ENCODE measurements around the gene ALLC.

The ALLC gene

GRCh38 chr2:3683748-3684454, 25.9 kb downstream of the ALLC start:
- Histone ChIP-seq H3K9me3 (ENCODE audit: control insufficient read depth, insufficient read depth, low read length) (no peaks in the 10 kb centered on the region), H3K36me3 (ENCODE audit: control insufficient read depth, insufficient read depth, low read length) (no peaks in the 10 kb centered on the region), H3K4me3 (ENCODE audit: low read depth, low read length) (no peak overlapping the region), H3K27me3 (ENCODE audit: control insufficient read depth, insufficient read depth, low read length) (no peaks in the 10 kb centered on the region), H3K4me1 (ENCODE audit: control insufficient read depth, insufficient read depth, low read length) (no peaks in the 10 kb centered on the region), H3K9ac (ENCODE audit: low read depth, low read length) (no peak overlapping the region), H3K27ac (ENCODE audit: low read depth, low read length) (no peak overlapping the region)

- no peaks in the 10 kb centered on the region for H3K4me1 ChIP-seq (ENCODE audit: control insufficient read depth, insufficient read depth, low read length)
- no peak overlapping the region for H3K4me3 ChIP-seq (ENCODE audit: low read depth, low read length)
- no peak overlapping the region for H3K27ac ChIP-seq (ENCODE audit: low read depth, low read length)
- H3K9ac ChIP-seq (ENCODE audit: low read depth, low read length) = no peak overlapping the region
- no peaks in the 10 kb centered on the region for H3K9me3 ChIP-seq (ENCODE audit: control insufficient read depth, insufficient read depth, low read length)
- no peaks in the 10 kb centered on the region for H3K27me3 ChIP-seq (ENCODE audit: control insufficient read depth, insufficient read depth, low read length)
- H3K36me3 ChIP-seq (ENCODE audit: control insufficient read depth, insufficient read depth, low read length) = no peaks in the 10 kb centered on the region
Observed at GRCh38 chr2:3689998-3690748, 32.2 kb downstream of the ALLC start.

- Histone ChIP-seq H3K36me3 (ENCODE audit: control insufficient read depth, insufficient read depth, low read length) (no peaks in the 10 kb centered on the region), H3K27me3 (ENCODE audit: control insufficient read depth, insufficient read depth, low read length) (no peaks in the 10 kb centered on the region), H3K9ac (ENCODE audit: low read depth, low read length) (no peak overlapping the region), H3K4me1 (ENCODE audit: control insufficient read depth, insufficient read depth, low read length) (no peaks in the 10 kb centered on the region), H3K4me3 (ENCODE audit: low read depth, low read length) (no peak overlapping the region), H3K27ac (ENCODE audit: low read depth, low read length) (no peak overlapping the region), H3K9me3 (ENCODE audit: control insufficient read depth, insufficient read depth, low read length) (no peaks in the 10 kb centered on the region)
Observed at GRCh38 chr2:3692375-3692774, 34.4 kb downstream of the ALLC start.

GRCh38 chr2:3696545-3696944, 38.5 kb downstream of the ALLC start:
- Histone ChIP-seq H3K36me3 (ENCODE audit: control insufficient read depth, insufficient read depth, low read length) (no peaks in the 10 kb centered on the region), H3K27ac (ENCODE audit: low read depth, low read length) (no peak overlapping the region), H3K4me3 (ENCODE audit: low read depth, low read length) (no peak overlapping the region), H3K4me1 (ENCODE audit: control insufficient read depth, insufficient read depth, low read length) (no peaks in the 10 kb centered on the region), H3K9me3 (ENCODE audit: control insufficient read depth, insufficient read depth, low read length) (no peaks in the 10 kb centered on the region), H3K9ac (ENCODE audit: low read depth, low read length) (no peak overlapping the region), H3K27me3 (ENCODE audit: control insufficient read depth, insufficient read depth, low read length) (peaks cover 8% of the 10 kb centered on the region)

GRCh38 chr2:3701071-3701470, 43.1 kb downstream of the ALLC start:
- H3K9me3 ChIP-seq (ENCODE audit: control insufficient read depth, insufficient read depth, low read length) = no peaks in the 10 kb centered on the region
- H3K36me3 ChIP-seq (ENCODE audit: control insufficient read depth, insufficient read depth, low read length) = no peaks in the 10 kb centered on the region
- H3K4me1 ChIP-seq (ENCODE audit: control insufficient read depth, insufficient read depth, low read length) = no peaks in the 10 kb centered on the region
- no peak overlapping the region for H3K27ac ChIP-seq (ENCODE audit: low read depth, low read length)
- H3K9ac ChIP-seq (ENCODE audit: low read depth, low read length) = no peak overlapping the region
- H3K27me3 ChIP-seq (ENCODE audit: control insufficient read depth, insufficient read depth, low read length) = peaks cover 22% of the 10 kb centered on the region
- H3K4me3 ChIP-seq (ENCODE audit: low read depth, low read length) = no peak overlapping the region

- no peak within 1 kb of the TSS for H3K27ac ChIP-seq (ENCODE audit: low read depth, low read length)
- H3K4me1 ChIP-seq (ENCODE audit: control insufficient read depth, insufficient read depth, low read length) = peaks cover 5% of the 10 kb centered on the region; the same call in 1 of the 2 replicates
- H3K9ac ChIP-seq (ENCODE audit: low read depth, low read length) = no peak within 1 kb of the TSS
- peak within 1 kb of the TSS; percentile 38 for H3K4me3 ChIP-seq (ENCODE audit: low read depth, low read length)
- H3K9me3 ChIP-seq (ENCODE audit: control insufficient read depth, insufficient read depth, low read length) = no peaks in the 10 kb centered on the region
- H3K36me3 ChIP-seq (ENCODE audit: control insufficient read depth, insufficient read depth, low read length) = no peaks in the 10 kb centered on the region
- H3K27me3 ChIP-seq (ENCODE audit: control insufficient read depth, insufficient read depth, low read length) = peaks cover 22% of the 10 kb centered on the region
Observed at GRCh38 chr2:3703236-3703756, 45.3 kb downstream of the ALLC start, which contains the start of gene DCDC2C. DCDC2C (plus strand) TSS chr2:3703575; CDS start chr2:3703752, 177 bp downstream.

- Histone ChIP-seq H3K27ac (ENCODE audit: low read depth, low read length) (no peak overlapping the region), H3K27me3 (ENCODE audit: control insufficient read depth, insufficient read depth, low read length) (peaks cover 22% of the 10 kb centered on the region), H3K4me3 (ENCODE audit: low read depth, low read length) (peak overlapping the region; percentile 38), H3K36me3 (ENCODE audit: control insufficient read depth, insufficient read depth, low read length) (no peaks in the 10 kb centered on the region), H3K4me1 (ENCODE audit: control insufficient read depth, insufficient read depth, low read length) (peaks cover 5% of the 10 kb centered on the region; the same call in 1 of the 2 replicates), H3K9ac (ENCODE audit: low read depth, low read length) (no peak overlapping the region), H3K9me3 (ENCODE audit: control insufficient read depth, insufficient read depth, low read length) (no peaks in the 10 kb centered on the region)
Observed at GRCh38 chr2:3703757-3704355, 45.9 kb downstream of the ALLC start.

- Histone ChIP-seq H3K9ac (ENCODE audit: low read depth, low read length) (no peak overlapping the region), H3K36me3 (ENCODE audit: control insufficient read depth, insufficient read depth, low read length) (no peaks in the 10 kb centered on the region), H3K27me3 (ENCODE audit: control insufficient read depth, insufficient read depth, low read length) (peaks cover 22% of the 10 kb centered on the region), H3K4me1 (ENCODE audit: control insufficient read depth, insufficient read depth, low read length) (peaks cover 5% of the 10 kb centered on the region; the same call in 1 of the 2 replicates), H3K4me3 (ENCODE audit: low read depth, low read length) (no peak overlapping the region), H3K27ac (ENCODE audit: low read depth, low read length) (peak overlapping the region; percentile 64), H3K9me3 (ENCODE audit: control insufficient read depth, insufficient read depth, low read length) (no peaks in the 10 kb centered on the region)
Observed at GRCh38 chr2:3704692-3705091, 46.7 kb downstream of the ALLC start.

GRCh38 chr2:3705782-3706181, 47.8 kb downstream of the ALLC start:
- Histone ChIP-seq H3K4me3 (ENCODE audit: low read depth, low read length) (no peak overlapping the region), H3K36me3 (ENCODE audit: control insufficient read depth, insufficient read depth, low read length) (no peaks in the 10 kb centered on the region), H3K9me3 (ENCODE audit: control insufficient read depth, insufficient read depth, low read length) (no peaks in the 10 kb centered on the region; the same call in 1 of the 2 replicates), H3K27me3 (ENCODE audit: control insufficient read depth, insufficient read depth, low read length) (peaks cover 20% of the 10 kb centered on the region), H3K9ac (ENCODE audit: low read depth, low read length) (no peak overlapping the region), H3K27ac (ENCODE audit: low read depth, low read length) (no peak overlapping the region), H3K4me1 (ENCODE audit: control insufficient read depth, insufficient read depth, low read length) (peaks cover 5% of the 10 kb centered on the region; the same call in 1 of the 2 replicates)

- no peak overlapping the region for H3K27ac ChIP-seq (ENCODE audit: low read depth, low read length)
- peaks cover 13% of the 10 kb centered on the region for H3K27me3 ChIP-seq (ENCODE audit: control insufficient read depth, insufficient read depth, low read length)
- H3K4me1 ChIP-seq (ENCODE audit: control insufficient read depth, insufficient read depth, low read length) = peaks cover 5% of the 10 kb centered on the region; the same call in 1 of the 2 replicates
- H3K9me3 ChIP-seq (ENCODE audit: control insufficient read depth, insufficient read depth, low read length) = no peaks in the 10 kb centered on the region; the same call in 1 of the 2 replicates
- no peaks in the 10 kb centered on the region for H3K36me3 ChIP-seq (ENCODE audit: control insufficient read depth, insufficient read depth, low read length)
- H3K4me3 ChIP-seq (ENCODE audit: low read depth, low read length) = no peak overlapping the region
- H3K9ac ChIP-seq (ENCODE audit: low read depth, low read length) = no peak overlapping the region
Observed at GRCh38 chr2:3706892-3707291, 48.9 kb downstream of the ALLC start.
